Lung (tissue), 12 donors: ENCODE data around the gene NGRN. TPM values are rescaled to one million over a fixed set of nuclear protein-coding genes. Genes with fewer than 3 reads are reported as not detected.

Experiments
- ATAC-seq: fragments of 200-7000 bp; cut with Tn5 transposase; one replicate; pipeline ENCODE4 v1.9.1; 2020; ENCODE audit warnings: moderate number of reproducible peaks; ENCODE audit not compliant: insufficient read depth, low FRiP score
- DNase-seq, 3 donors: peaks; one replicate each; pipeline ENCODE4 v3.0.0-alpha.2; 2013 to 2017
- H3K27ac ChIP-seq, 2 donors: one replicate each; pipeline ENCODE4 v1.5.1; 2013; ENCODE audit warnings: mild to moderate bottlenecking in 2 of 2, moderate library complexity in 2 of 2, control low read depth in 1 of 2, inconsistent platforms in 1 of 2, low read depth in 1 of 2, low read length in 1 of 2
- H3K27me3 ChIP-seq, 3 donors: one replicate each; pipeline ENCODE4 v1.5.1; 2013; ENCODE audit warnings: low read length in 2 of 3; ENCODE audit not compliant: control insufficient read depth in 3 of 3, insufficient read depth in 3 of 3
- H3K36me3 ChIP-seq, 4 donors: one replicate each; pipeline ENCODE4 v1.5.1; 2013; ENCODE audit warnings: low read length in 4 of 4, mild to moderate bottlenecking in 1 of 4, moderate library complexity in 1 of 4; ENCODE audit not compliant: control insufficient read depth in 4 of 4, insufficient read depth in 4 of 4
- H3K4me1 ChIP-seq, 5 donors: one replicate each; pipeline ENCODE4 v1.5.1; 2013; ENCODE audit warnings: low read length in 5 of 5, mild to moderate bottlenecking in 2 of 5, moderate library complexity in 1 of 5; ENCODE audit not compliant: control insufficient read depth in 5 of 5, insufficient read depth in 5 of 5
- H3K4me3 ChIP-seq: one replicate; pipeline ENCODE4 v1.5.1; 2013; ENCODE audit warnings: mild to moderate bottlenecking, control low read depth, moderate library complexity
- H3K9ac ChIP-seq, 2 donors: one replicate each; pipeline ENCODE4 v1.5.1; 2013; ENCODE audit warnings: low read length in 2 of 2, control low read depth in 1 of 2; ENCODE audit not compliant: insufficient read depth in 1 of 2
- H3K9me3 ChIP-seq, 4 donors: one replicate each; pipeline ENCODE4 v1.5.1; 2013; ENCODE audit warnings: low read length in 3 of 4, mild to moderate bottlenecking in 1 of 4, moderate library complexity in 1 of 4; ENCODE audit not compliant: control insufficient read depth in 4 of 4, insufficient read depth in 3 of 4
- WGBS, 2 donors: extraction: QIAGEN DNeasy Blood & Tissue Kit; methylation state at CpG; one replicate each; pipeline ENCODE4 v1.1.7; 2013; 5-methylcytosine and 5-hydroxymethylcytosine counted together
- polyA plus RNA-seq, 2 donors: library from polyadenylated mRNA; stranded (reverse); fragments of 200-250 nt; gene quantifications; one replicate each; pipeline ENCODE4 v1.2.1, GENCODE V29; 2013
- total RNA-seq, 2 donors: library from RNA; depleted of rRNA in 1 of 2; stranded (reverse); fragments of >200 nt in 1 of 2; gene quantifications; one replicate each; pipeline ENCODE4 v1.2.1, GENCODE V29; 2014 to 2021
- TF ChIP-seq, protein P1 (sequence below): IDR thresholded peaks from 2 replicates; pipeline ENCODE4 v1.5.1; 2012; ENCODE audit warnings: mild to moderate bottlenecking; ENCODE audit errors: control extremely low read depth, extremely low read depth
- donor health status: control.
- donor health status: control.
- donor health status: Bipolar disorder and iron deficiency.
- donor health status: healthy.
- donor health status: DM: yes; HTN: yes; CAD: no.

Gene NGRN
- total and polyA plus RNA-seq, 4 donors, result 55.2 to 89.2 (median 71.2) TPM

DNA sequence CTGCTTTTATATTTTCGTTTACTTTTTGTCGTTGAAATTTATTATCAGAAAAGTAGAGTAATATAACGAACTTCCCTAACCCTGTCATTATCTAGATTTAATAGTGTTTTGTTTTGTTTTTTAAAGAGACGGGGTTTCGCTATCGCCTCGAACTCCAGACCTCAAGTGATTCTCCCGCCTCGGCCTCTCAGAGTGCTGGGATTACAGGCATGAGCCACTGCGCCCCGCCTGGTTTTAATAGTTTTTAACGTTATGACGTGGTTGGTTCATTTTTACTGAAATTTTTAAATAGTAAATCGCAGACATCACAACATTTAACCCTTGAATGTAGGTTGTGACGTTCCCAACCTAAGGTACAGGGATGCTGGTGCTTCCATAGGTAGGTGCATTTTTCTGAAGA is 1.0 kb downstream of the NGRN start:
- TF ChIP-seq, protein P1, sequence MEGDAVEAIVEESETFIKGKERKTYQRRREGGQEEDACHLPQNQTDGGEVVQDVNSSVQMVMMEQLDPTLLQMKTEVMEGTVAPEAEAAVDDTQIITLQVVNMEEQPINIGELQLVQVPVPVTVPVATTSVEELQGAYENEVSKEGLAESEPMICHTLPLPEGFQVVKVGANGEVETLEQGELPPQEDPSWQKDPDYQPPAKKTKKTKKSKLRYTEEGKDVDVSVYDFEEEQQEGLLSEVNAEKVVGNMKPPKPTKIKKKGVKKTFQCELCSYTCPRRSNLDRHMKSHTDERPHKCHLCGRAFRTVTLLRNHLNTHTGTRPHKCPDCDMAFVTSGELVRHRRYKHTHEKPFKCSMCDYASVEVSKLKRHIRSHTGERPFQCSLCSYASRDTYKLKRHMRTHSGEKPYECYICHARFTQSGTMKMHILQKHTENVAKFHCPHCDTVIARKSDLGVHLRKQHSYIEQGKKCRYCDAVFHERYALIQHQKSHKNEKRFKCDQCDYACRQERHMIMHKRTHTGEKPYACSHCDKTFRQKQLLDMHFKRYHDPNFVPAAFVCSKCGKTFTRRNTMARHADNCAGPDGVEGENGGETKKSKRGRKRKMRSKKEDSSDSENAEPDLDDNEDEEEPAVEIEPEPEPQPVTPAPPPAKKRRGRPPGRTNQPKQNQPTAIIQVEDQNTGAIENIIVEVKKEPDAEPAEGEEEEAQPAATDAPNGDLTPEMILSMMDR, result no peak
- H3K4me1 ChIP-seq, result peaks cover 5 to 31% (median 11%) of the 10 kb centered on the region in 5 donors
- H3K27ac ChIP-seq, result peak overlapping the region; percentile 97 to 99

DNA sequence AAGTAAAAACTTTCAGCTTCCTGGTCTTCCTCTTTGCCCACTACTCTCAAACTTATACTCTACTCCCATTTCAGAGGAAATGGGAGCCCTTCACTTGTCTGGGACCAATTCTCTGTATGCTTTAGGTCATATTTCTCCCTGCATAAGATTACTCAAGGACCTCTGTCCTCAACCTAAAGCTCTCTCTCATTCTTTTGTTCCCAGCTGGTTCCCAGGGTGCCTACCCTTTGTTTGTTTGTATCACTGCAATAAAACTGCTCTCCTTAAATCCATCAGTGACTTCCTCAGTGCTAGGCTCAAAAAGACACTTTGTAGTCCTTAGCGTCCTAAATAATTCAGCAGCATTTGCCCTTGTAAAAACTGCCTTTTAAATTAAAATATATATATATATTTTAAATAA is 2.9 kb downstream of the NGRN start:
- H3K4me1 ChIP-seq, result peaks cover 5 to 31% (median 11%) of the 10 kb centered on the region in 5 donors

More for the DNA sequence above, 1.0 kb downstream of the NGRN start:
- peak overlapping the region; percentile 20 for H3K4me3 ChIP-seq
- H3K9ac ChIP-seq, result peak overlapping the region; percentile 89 to 94
- ATAC-seq, result no peak
- H3K36me3 ChIP-seq, result peaks cover 4 to 21% (median 13%) of the 10 kb centered on the region in 4 donors
- no peaks in the 10 kb centered on the region for H3K27me3 ChIP-seq
- WGBS, 2 donors, result 11 to 20% methylated on average over 15 of the region's 15 CpGs
- peak; percentile 22 to 46 (median 41) for DNase-seq
- no peaks in the 10 kb centered on the region for H3K9me3 ChIP-seq

DNA sequence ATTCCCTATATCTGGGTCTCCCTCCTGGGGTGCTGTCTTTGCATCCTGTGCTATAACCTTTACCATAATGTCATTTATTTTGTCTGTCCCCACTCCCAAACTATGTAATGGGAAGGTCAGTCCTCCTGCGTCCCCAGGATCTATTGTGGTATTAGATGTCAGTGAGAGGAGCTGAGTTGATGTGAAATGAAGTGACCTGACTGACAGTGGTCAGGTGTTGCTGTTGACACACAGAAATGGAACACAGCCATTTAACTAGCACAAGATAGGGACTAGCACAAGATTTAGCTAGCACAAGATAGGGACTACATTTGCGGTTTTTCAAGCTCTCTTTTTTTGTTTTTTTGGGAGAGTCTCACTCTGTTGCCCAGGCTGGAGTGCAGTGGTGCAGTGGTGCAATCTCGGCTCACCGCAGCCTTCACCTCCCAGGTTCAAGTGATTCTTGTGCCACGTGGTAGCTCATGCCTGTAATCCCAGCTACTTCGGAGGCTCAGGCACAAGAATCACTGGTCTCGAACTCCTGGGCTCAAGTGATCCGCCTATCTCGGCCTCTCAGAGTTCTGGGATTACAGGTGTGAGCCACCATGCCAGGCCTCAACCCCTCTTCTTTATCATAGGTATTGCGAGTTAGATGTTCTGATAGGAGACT is 5.2 kb downstream of the NGRN start:
- Histone ChIP-seq H3K9ac (no peak overlapping the region), H3K4me1 (peaks cover 0 to 21% (median 7%) of the 10 kb centered on the region in 5 donors), H3K4me3 (no peak overlapping the region), H3K36me3 (peaks cover 12 to 28% (median 24%) of the 10 kb centered on the region in 4 donors), H3K27ac (no peak overlapping the region), H3K9me3 (no peaks in the 10 kb centered on the region), H3K27me3 (no peaks in the 10 kb centered on the region)
- DNase-seq (no peak), ATAC-seq (no peak)
- TF ChIP-seq, protein P1, result no peak
- WGBS, 2 donors, result 83 to 91% methylated on average over 10 of the region's 10 CpGs

More for the DNA sequence above, 2.9 kb downstream of the NGRN start:
- 56 to 81% methylated on average over 1 of the region's 1 CpG for WGBS, 2 donors
- H3K36me3 ChIP-seq, result peaks cover 12 to 26% (median 16%) of the 10 kb centered on the region in 4 donors
- no peak for DNase-seq
- H3K4me3 ChIP-seq, result no peak overlapping the region
- H3K27me3 ChIP-seq, result no peaks in the 10 kb centered on the region
- TF ChIP-seq, protein P1, result no peak
- no peak for ATAC-seq
- peak overlapping the region in 1 of 2 donors; percentile 16 for H3K9ac ChIP-seq
- H3K27ac ChIP-seq, result no peak overlapping the region
- H3K9me3 ChIP-seq, result no peaks in the 10 kb centered on the region
